ENCODE results near the gene RFX2. TPM values are rescaled to one million over a fixed set of nuclear protein-coding genes. Genes with fewer than 3 reads are reported as not detected.

The RFX2 gene
- total RNA-seq, 4 donors from 2014 or later = 25.5 to 49.9 (median 32.8) TPM

- DNase-seq (ENCODE audit: extremely low spot score) = peak; percentile 68
- Histone ChIP-seq H3K27ac (replicated peaks in 1 of 4) (peak overlapping the region; percentile 69 to 92 (median 77)), H3K27me3 (no peaks in the 10 kb centered on the region), H3K4me1 (peaks cover 16 to 42% (median 29%) of the 10 kb centered on the region in 4 donors), H3K36me3 (peaks cover 21 to 31% (median 27%) of the 10 kb centered on the region in 4 donors), H3K9me3 (no peaks in the 10 kb centered on the region), H3K4me3 (peak overlapping the region in 1 of 4 donors; percentile 18)
- TF ChIP-seq POLR2A (IDR thresholded peaks at IDR 0.05; ENCODE audit: low read depth) (peak; percentile 10), CTCF (IDR thresholded peaks at IDR 0.05) (no peak), EP300 (IDR thresholded peaks at IDR 0.05) (no peak), POLR2AphosphoS5 (IDR thresholded peaks at IDR 0.05) (no peak)
- intact Hi-C loops (cut with DNase I) = loop anchor here (1.0 to 10.0 kb wide), 3 partner anchors 78 to 228 kb away; partner anchors contain the start of gene MLLT1
- WGBS = 82% methylated on average over 17 of the region's 18 CpGs
Observed at GRCh38 chr19:6047256-6047655, 63.0 kb downstream of the RFX2 start.

DNA sequence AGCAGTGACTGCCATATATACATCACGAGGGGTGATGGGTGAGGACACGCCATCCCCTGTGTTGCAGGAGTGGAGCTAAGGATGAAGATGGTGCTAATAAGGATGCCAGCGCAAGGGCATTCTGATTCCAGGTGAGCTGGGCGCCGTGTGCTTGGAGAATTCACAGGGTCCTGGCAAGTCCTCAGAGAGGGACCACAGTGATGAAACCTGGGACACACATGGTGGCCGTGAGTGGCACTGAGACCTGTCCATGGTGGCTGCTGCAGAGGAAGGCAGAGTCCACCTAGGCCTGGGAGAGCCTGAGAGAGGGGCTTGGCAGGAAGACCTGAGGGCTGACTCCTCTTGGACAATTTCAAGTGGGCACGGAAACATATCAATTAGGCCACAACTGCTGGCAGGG lies 65.2 kb downstream of the RFX2 start:
- peak; percentile 42 for DNase-seq (ENCODE audit: extremely low spot score)
- Histone ChIP-seq H3K4me3 (no peak overlapping the region), H3K27me3 (no peaks in the 10 kb centered on the region), H3K27ac (replicated peaks in 1 of 4) (no peak overlapping the region), H3K36me3 (peaks cover 41 to 52% (median 49%) of the 10 kb centered on the region in 4 donors), H3K9me3 (no peaks in the 10 kb centered on the region), H3K4me1 (peaks cover 16 to 31% (median 26%) of the 10 kb centered on the region in 4 donors)
- WGBS = 95% methylated on average over 7 of the region's 7 CpGs
- intact Hi-C loops (cut with DNase I) = loop anchor here (10.0 kb wide), 2 partner anchors 170 to 230 kb away; partner anchors contain the start of gene MLLT1
- TF ChIP-seq CTCF (IDR thresholded peaks at IDR 0.05) = no peak
- no peak for TF ChIP-seq EP300 (IDR thresholded peaks at IDR 0.05)
- TF ChIP-seq POLR2AphosphoS5 (IDR thresholded peaks at IDR 0.05) = no peak
- no peak for TF ChIP-seq POLR2A (IDR thresholded peaks at IDR 0.05; ENCODE audit: low read depth)

DNA sequence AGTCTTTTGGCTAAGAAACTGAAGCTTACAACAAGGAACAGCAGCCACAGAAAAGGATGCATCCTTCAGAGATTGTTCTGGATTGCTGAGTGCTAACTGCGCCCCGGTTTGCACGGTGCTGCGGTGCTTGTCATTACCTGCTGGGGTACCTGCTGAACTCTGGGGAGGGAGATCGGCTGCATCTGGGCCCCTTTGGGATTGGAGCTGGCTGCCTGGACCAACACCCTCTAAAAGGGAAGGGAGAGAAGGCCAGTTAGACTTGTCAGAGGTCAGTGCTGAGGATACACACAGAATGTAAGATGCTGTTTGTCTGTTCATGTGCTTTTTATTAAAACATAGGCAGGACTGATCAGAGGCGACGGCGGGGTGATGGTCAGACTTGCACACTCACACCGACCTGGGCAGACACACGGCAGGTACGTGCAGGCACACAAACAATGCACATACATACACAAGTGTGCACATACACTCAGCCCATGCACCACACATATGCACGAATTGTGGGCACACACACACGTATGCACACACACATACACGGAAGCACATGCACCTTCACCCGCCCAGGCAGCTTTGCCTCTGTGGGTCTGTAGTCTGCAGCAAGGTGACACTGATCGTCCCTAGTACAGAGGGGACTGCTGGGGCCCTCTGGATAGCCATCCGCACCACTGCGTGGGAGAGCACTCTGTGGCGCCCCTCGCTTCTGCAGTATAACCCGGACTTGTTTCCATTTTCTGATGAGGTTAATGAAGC lies 66.1 kb downstream of the RFX2 start:
- intact Hi-C loops (cut with DNase I) = loop anchor here (10.0 kb wide), 2 partner anchors 171 to 231 kb away; partner anchors contain the start of gene MLLT1
- no peaks in the 10 kb centered on the region for H3K9me3 ChIP-seq
- WGBS = 95% methylated on average over 21 of the region's 21 CpGs
- H3K27ac ChIP-seq (replicated peaks in 1 of 4) = no peak overlapping the region
- no peak overlapping the region for H3K4me3 ChIP-seq
- no peaks in the 10 kb centered on the region for H3K27me3 ChIP-seq
- peak; percentile 78 for DNase-seq (ENCODE audit: extremely low spot score)
- TF ChIP-seq CTCF (IDR thresholded peaks at IDR 0.05) (no peak), POLR2AphosphoS5 (IDR thresholded peaks at IDR 0.05) (no peak), EP300 (IDR thresholded peaks at IDR 0.05) (no peak), POLR2A (IDR thresholded peaks at IDR 0.05; ENCODE audit: low read depth) (no peak)
- peaks cover 15 to 29% (median 25%) of the 10 kb centered on the region in 4 donors for H3K4me1 ChIP-seq
- peaks cover 48 to 61% (median 57%) of the 10 kb centered on the region in 4 donors for H3K36me3 ChIP-seq

DNA sequence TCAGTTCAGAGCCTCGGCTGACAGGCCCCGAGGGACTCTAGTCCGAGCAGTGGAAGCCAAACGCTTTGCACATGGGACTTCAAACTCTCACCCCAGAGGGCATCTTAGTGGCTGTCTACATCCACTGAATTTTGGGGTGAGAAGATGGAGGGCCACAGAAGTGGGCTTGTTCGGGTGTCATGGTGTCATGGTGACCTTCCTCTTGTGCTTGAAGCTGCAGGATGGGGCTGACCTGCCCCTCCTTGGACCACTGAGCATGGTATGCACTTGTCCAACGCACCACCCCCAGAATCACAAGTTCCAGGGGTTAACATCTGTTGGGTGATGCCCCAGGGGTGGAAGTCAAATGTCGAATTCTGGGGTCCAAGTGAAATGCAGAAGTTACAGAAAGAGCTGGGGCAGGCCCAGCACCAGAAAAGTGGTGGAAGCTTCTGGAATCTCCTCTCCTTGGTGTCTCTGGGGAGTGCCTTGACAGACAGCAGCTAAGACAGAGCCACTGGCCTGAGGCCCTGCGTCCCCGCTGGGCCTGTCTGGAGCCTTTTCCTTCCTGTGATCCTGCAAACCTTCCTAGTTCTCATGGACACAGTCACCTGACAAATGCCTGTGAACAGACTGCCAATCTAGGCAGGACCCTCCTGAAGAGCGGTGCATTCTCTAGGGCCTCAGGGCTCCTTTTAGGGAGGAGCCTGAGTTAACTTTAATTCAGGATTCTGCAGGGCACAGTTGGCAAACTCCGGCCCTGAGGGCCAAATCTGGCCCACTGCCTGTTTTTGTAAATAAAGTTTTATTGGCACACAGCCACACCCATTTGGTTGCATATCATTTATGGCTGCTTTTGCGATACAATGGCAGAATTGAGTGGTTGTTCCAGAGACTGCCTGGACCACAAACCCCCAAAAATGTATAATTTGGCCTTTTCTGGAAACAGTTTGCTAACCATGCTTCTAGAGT lies 67.2 kb downstream of the RFX2 start:
- TF ChIP-seq CTCF (IDR thresholded peaks at IDR 0.05) (no peak), EP300 (IDR thresholded peaks at IDR 0.05) (no peak), POLR2AphosphoS5 (IDR thresholded peaks at IDR 0.05) (no peak), POLR2A (IDR thresholded peaks at IDR 0.05; ENCODE audit: low read depth) (no peak)
- intact Hi-C loops (cut with DNase I) = loop anchor here (10.0 kb wide), 2 partner anchors 172 to 232 kb away; partner anchors contain the start of gene MLLT1
- peaks cover 4 to 24% (median 21%) of the 10 kb centered on the region in 4 donors for H3K4me1 ChIP-seq
- peaks cover 48 to 64% (median 57%) of the 10 kb centered on the region in 4 donors for H3K36me3 ChIP-seq
- WGBS = 85% methylated on average over 12 of the region's 12 CpGs
- no peaks in the 10 kb centered on the region for H3K9me3 ChIP-seq
- H3K27me3 ChIP-seq = no peaks in the 10 kb centered on the region
- no peak overlapping the region for H3K4me3 ChIP-seq
- no peak overlapping the region for H3K27ac ChIP-seq (replicated peaks in 1 of 4)
- DNase-seq (ENCODE audit: extremely low spot score) = peak; percentile 37
